Right renal pelvis (tissue), 4 donors: ENCODE data around the gene SORD. TPM values are rescaled to one million over a fixed set of nuclear protein-coding genes. Genes with fewer than 3 reads are reported as not detected.

ENCODE experiments used
- DNase-seq, 4 donors: peaks; one replicate each; pipeline ENCODE4 v3.0.0-alpha.2; 2013; ENCODE audit warnings: low read depth in 4 of 4, low spot score in 3 of 4, missing footprints in 1 of 4
- polyA plus RNA-seq, 4 donors: library from polyadenylated mRNA; unstranded; fragments of 120-200 nt; gene quantifications; one replicate each; pipeline ENCODE4 v1.2.1, GENCODE V29; 2013; ENCODE audit not compliant: insufficient read length in 4 of 4

The SORD gene
- polyA plus RNA-seq, 4 donors = 22.1 to 47.5 (median 33.8) TPM

- no peak for DNase-seq
These were observed 91.2 kb downstream of the SORD start, which contains the start of the genes DUOX2 and DUOXA2 for GRCh38 chr15:45114076-45114750. DUOX2 (minus strand) TSS chr15:45114172; CDS start chr15:45113411, 761 bp downstream. DUOXA2 (plus strand) TSS chr15:45114326; CDS start chr15:45114606, 280 bp downstream.

GRCh38 chr15:45114751-45115085, 91.7 kb downstream of the SORD start:
- DNase-seq = no peak

- DNase-seq = no peak
These were observed 92.4 kb downstream of the SORD start for GRCh38 chr15:45115312-45115820.

- no peak for DNase-seq
These were observed 93.0 kb downstream of the SORD start for GRCh38 chr15:45116006-45116481.

GRCh38 chr15:45116482-45117307, 93.7 kb downstream of the SORD start:
- no peak for DNase-seq

- no peak for DNase-seq
These were observed 94.5 kb downstream of the SORD start for GRCh38 chr15:45117308-45118130.

- DNase-seq = peak; percentile 85 to 93 (median 90)
These were observed 95.2 kb downstream of the SORD start for GRCh38 chr15:45118131-45118588.

GRCh38 chr15:45118996-45119395, 96.0 kb downstream of the SORD start:
- no peak for DNase-seq

- no peak for DNase-seq
These were observed 97.3 kb downstream of the SORD start for GRCh38 chr15:45120081-45120972.

GRCh38 chr15:45121020-45121419, 98.0 kb downstream of the SORD start:
- no peak for DNase-seq

- no peak for DNase-seq
These were observed 98.9 kb downstream of the SORD start for GRCh38 chr15:45121706-45122417.

- no peak for DNase-seq
These were observed 99.7 kb downstream of the SORD start for GRCh38 chr15:45122719-45123118.

- no peak for DNase-seq
These were observed 100.4 kb downstream of the SORD start for GRCh38 chr15:45123397-45123796.

GRCh38 chr15:45126535-45127158, 103.7 kb downstream of the SORD start:
- no peak for DNase-seq
